HEK293T (cell line): ENCODE data around the gene HHAT.

Experiments used
- BHLHE40 ChIP-seq: fragments of 450-650 bp; IDR thresholded peaks from 2 replicates; pipeline ENCODE4 v1.6.1; 2016; ENCODE audit warnings: mild to moderate bottlenecking, moderate library complexity, borderline replicate concordance
- ELF4 ChIP-seq: fragments of 450-650 bp; IDR thresholded peaks from 2 replicates; pipeline ENCODE4 v1.6.1; 2017; ENCODE audit warnings: antibody characterized with exemption
- FOXA1 ChIP-seq: fragments of 450-650 bp; IDR thresholded peaks from 2 replicates; pipeline ENCODE4 v1.6.1; 2016; ENCODE audit warnings: mild to moderate bottlenecking
- HDGF ChIP-seq: fragments of 450-650 bp; IDR thresholded peaks from 2 replicates; pipeline ENCODE4 v1.6.1; 2017; ENCODE audit warnings: antibody characterized with exemption, borderline replicate concordance
- LEF1 ChIP-seq: fragments of 450-650 bp; IDR thresholded peaks from 2 replicates; pipeline ENCODE4 v1.6.1; 2017; ENCODE audit warnings: mild to moderate bottlenecking, borderline replicate concordance

- no peak for TF ChIP-seq BHLHE40
- TF ChIP-seq FOXA1: no peak
- no peak for TF ChIP-seq HDGF
- TF ChIP-seq ELF4: no peak
- no peak for TF ChIP-seq LEF1
Observed at GRCh38 chr1:210700511-210700910, 371.8 kb downstream of the HHAT start.
